SK-N-SH (cell line): ENCODE measurements around the gene PPTC7. TPM values are rescaled to one million over a fixed set of nuclear protein-coding genes. Genes with fewer than 3 reads are reported as not detected.

ENCODE experiments used
- CTCF ChIA-PET: fragments of 300-600, 350-600 bp; formaldehyde crosslinking; extraction: SDS; loops from one replicate; lab custom pipeline; 2021; lab: Yijun Ruan, JAX
- POLR2A ChIA-PET: fragments of 350-600 bp; sonication (Branson Sonifier 250); formaldehyde crosslinking; extraction: SDS; loops from one replicate; lab custom pipeline; 2020; ENCODE audit warnings: antibody characterized with exemption, inconsistent platforms; lab: Yijun Ruan, JAX
- DNase-seq: peaks from one replicate; pipeline ENCODE4 v3.0.0; 2012
- H2AFZ ChIP-seq: fragments of 200-600 bp; sonication (generic); 2 replicates; pipeline ENCODE4 v1.8.1; 2016; ENCODE audit warnings: antibody characterized with exemption, mild to moderate bottlenecking, low read depth
- H3F3A ChIP-seq: fragments of 200-600 bp; sonication (generic); replicated peaks from 2 replicates; pipeline ENCODE3; 2016; ENCODE audit warnings: antibody characterized with exemption, mild to moderate bottlenecking; ENCODE audit not compliant: insufficient read depth
- H3K27ac ChIP-seq, 2 experiments: fragments of 200-500 bp in 1 of 2; fragments of 200-600 bp in 1 of 2; sonication (Bioruptor generic) in 1 of 2; sonication (generic), shearing (Covaris generic) in 1 of 2; 2 replicates each; pipeline versions ENCODE4 v1.5.1 to v1.6.1; 2014 to 2016; ENCODE audit warnings: low read depth in 2 of 2, inconsistent platforms in 1 of 2, low read length in 1 of 2, mild to moderate bottlenecking in 1 of 2, mixed read lengths in 1 of 2
- H3K27me3 ChIP-seq: fragments of 200-600 bp; sonication (generic), shearing (Covaris generic); 2 replicates; pipeline ENCODE4 v1.6.1; 2016; ENCODE audit warnings: mixed run types; ENCODE audit not compliant: insufficient read depth
- H3K36me3 ChIP-seq, 2 experiments: fragments of 200-500 bp in 1 of 2; fragments of 200-600 bp in 1 of 2; sonication (Bioruptor generic) in 1 of 2; sonication (generic) in 1 of 2; replicated peaks in 1 of 2; 2 replicates each; pipeline versions ENCODE3 to v1.5.1; 2014 to 2016; ENCODE audit warnings: low read length in 1 of 2, mild to moderate bottlenecking in 1 of 2; ENCODE audit not compliant: insufficient read depth in 2 of 2, control insufficient read depth in 1 of 2
- H3K4me1 ChIP-seq, 2 experiments: fragments of 200-500 bp in 1 of 2; fragments of 200-600 bp in 1 of 2; sonication (Bioruptor generic) in 1 of 2; sonication (generic), shearing (Covaris generic) in 1 of 2; 2 replicates each; pipeline versions ENCODE4 v1.5.1 to v1.6.1; 2014 to 2016; ENCODE audit warnings: low read depth in 1 of 2, low read length in 1 of 2, mixed run types in 1 of 2; ENCODE audit not compliant: insufficient read depth in 2 of 2, control insufficient read depth in 1 of 2
- H3K4me2 ChIP-seq: fragments of 200-600 bp; sonication (generic), shearing (Covaris generic); 2 replicates; pipeline ENCODE4 v1.6.1; 2017; ENCODE audit warnings: mixed run types
- H3K4me3 ChIP-seq, 2 experiments: fragments of 200-500 bp in 1 of 2; fragments of 200-600 bp in 1 of 2; sonication (Bioruptor generic) in 1 of 2; sonication (generic), shearing (Covaris generic) in 1 of 2; 2 replicates each; pipeline versions ENCODE4 v1.5.1 to v1.8.1; 2014 to 2016; ENCODE audit warnings: low read depth in 2 of 2, inconsistent platforms in 1 of 2, low read length in 1 of 2, mild to moderate bottlenecking in 1 of 2, mixed read lengths in 1 of 2, moderate library complexity in 1 of 2
- H3K79me2 ChIP-seq: fragments of 200-600 bp; sonication (generic); 2 replicates; pipeline ENCODE4 v1.8.1; 2017; ENCODE audit warnings: mild to moderate bottlenecking; ENCODE audit not compliant: insufficient read depth
- H3K9ac ChIP-seq: fragments of 200-600 bp; sonication (generic); 2 replicates; pipeline ENCODE4 v1.6.1; 2017; ENCODE audit warnings: mixed run types
- H3K9me2 ChIP-seq: fragments of 200-600 bp; sonication (generic); 2 replicates; pipeline ENCODE4 v1.6.1; 2017; ENCODE audit warnings: mixed run types
- H3K9me3 ChIP-seq: fragments of 200-600 bp; sonication (generic); 2 replicates; pipeline ENCODE4 v1.6.1; 2017; ENCODE audit warnings: mixed run types, mild to moderate bottlenecking, moderate library complexity
- H4K20me1 ChIP-seq: fragments of 200-600 bp; sonication (generic); 2 replicates; pipeline ENCODE4 v1.6.1; 2017; ENCODE audit warnings: mild to moderate bottlenecking, mixed run types; ENCODE audit not compliant: insufficient read depth
- CHD2 ChIP-seq: fragments of 150-350 bp; IDR thresholded peaks from 2 replicates; pipeline ENCODE4 v1.6.1; 2018; ENCODE audit warnings: low read length; ENCODE audit not compliant: partially characterized antibody
- CTCF ChIP-seq: fragments of 200-600 bp; sonication (generic); IDR thresholded peaks from 2 replicates; pipeline ENCODE4 v1.6.1; 2017; ENCODE audit warnings: antibody characterized with exemption, mild to moderate bottlenecking, moderate library complexity
- ELF1 ChIP-seq: IDR thresholded peaks from 2 replicates; pipeline ENCODE4 v1.4.0; 2012
- EP300 ChIP-seq, 2 experiments: IDR thresholded peaks; 2 replicates each; pipeline versions ENCODE4 v1.4.0 to v1.6.1; 2012; ENCODE audit warnings: borderline replicate concordance in 1 of 2, low read depth in 1 of 2, low read length in 1 of 2
- FOXJ3 ChIP-seq: sonication (generic); formaldehyde crosslinking; IDR thresholded peaks from 2 replicates; pipeline ENCODE4 v1.5.1; 2020; ENCODE audit warnings: mild to moderate bottlenecking, missing genetic modification reagents
- GATA2 ChIP-seq: sonication (generic); formaldehyde crosslinking; IDR thresholded peaks from 2 replicates; pipeline ENCODE4 v1.5.0; 2020; ENCODE audit warnings: mild to moderate bottlenecking, missing genetic modification reagents
- IRF3 ChIP-seq: fragments of 150-350 bp; IDR thresholded peaks from 2 replicates; pipeline ENCODE4 v1.6.1; 2016; ENCODE audit warnings: mild to moderate bottlenecking, low read depth, low read length
- MAX ChIP-seq: IDR thresholded peaks from 2 replicates; pipeline ENCODE4 v1.4.0; 2012; ENCODE audit warnings: low read depth
- MEF2A ChIP-seq: IDR thresholded peaks from 2 replicates; pipeline ENCODE4 v1.4.0; 2012; ENCODE audit warnings: low read depth, borderline replicate concordance
- MXI1 ChIP-seq: IDR thresholded peaks from 2 replicates; pipeline ENCODE4 v1.6.1; 2012; ENCODE audit warnings: mild to moderate bottlenecking, low read depth, low read length, improper control_type of control experiment
- POLR2AphosphoS5 ChIP-seq: IDR thresholded peaks from 2 replicates; pipeline ENCODE4 v1.6.1; 2012; ENCODE audit warnings: low read depth, low read length
- RAD21 ChIP-seq: IDR thresholded peaks from 2 replicates; pipeline ENCODE4 v1.6.1; 2012; ENCODE audit warnings: mild to moderate bottlenecking, low read length
- RCOR1 ChIP-seq: fragments of 150-350 bp; IDR thresholded peaks from 2 replicates; pipeline ENCODE4 v1.6.1; 2017; ENCODE audit warnings: antibody characterized with exemption, low read length
- SIN3A ChIP-seq: IDR thresholded peaks from 2 replicates; pipeline ENCODE4 v1.6.1; 2012; ENCODE audit warnings: low read depth, mild to moderate bottlenecking, low read length, moderate library complexity, borderline replicate concordance
- TAF1 ChIP-seq: IDR thresholded peaks from 2 replicates; pipeline ENCODE4 v1.6.1; 2012; ENCODE audit warnings: low read depth, mild to moderate bottlenecking, low read length, moderate library complexity, borderline replicate concordance
- TCF12 ChIP-seq: IDR thresholded peaks from 2 replicates; pipeline ENCODE4 v1.4.0; 2012
- TEAD4 ChIP-seq: IDR thresholded peaks from 2 replicates; pipeline ENCODE4 v1.4.0; 2012; ENCODE audit warnings: mild to moderate bottlenecking, borderline replicate concordance; ENCODE audit not compliant: insufficient read depth
- USF2 ChIP-seq: fragments of 150-350 bp; IDR thresholded peaks from 2 replicates; pipeline ENCODE4 v1.6.1; 2017; ENCODE audit warnings: antibody characterized with exemption, low read length, low read depth, borderline replicate concordance
- ZBTB33 ChIP-seq: IDR thresholded peaks from 2 replicates; pipeline ENCODE4 v1.4.0; 2012; ENCODE audit warnings: low read depth, borderline replicate concordance
- WGBS: methylation state at CpG from one replicate; pipeline ENCODE4 v1.1.6; 2017; ENCODE audit warnings: low lambda C conversion rate; 5-methylcytosine and 5-hydroxymethylcytosine counted together
- polyA plus RNA-seq, 3 experiments: library from polyadenylated mRNA; depleted of rRNA; stranded (reverse); fragments of >200 nt; gene quantifications; 2 replicates each; pipeline ENCODE4 v1.2.3, GENCODE V29; 2012

The PPTC7 gene
- polyA plus RNA-seq, 1 of the 3 experiments (the other 2 are of a cell fraction) = 9.6 TPM

GRCh38 chr12:110503432-110503831, 79.7 kb downstream of the PPTC7 start:
- 78% methylated on average over 1 of the region's 1 CpG for WGBS
- no peak overlapping the region for H3K4me3 ChIP-seq
- no peaks in the 10 kb centered on the region for H3K27me3 ChIP-seq
- ChIA-PET POLR2A (no interaction called here), CTCF (interaction anchor here (1.1 to 1.6 kb wide), 4 partner anchors 10 to 98 kb away, joined by 3 to 6 read pairs (median 4); partner anchors contain the start of gene ARPC3)
- no peaks in the 10 kb centered on the region for H3K9me3 ChIP-seq
- peaks cover 34% of the 10 kb centered on the region for H3K79me2 ChIP-seq
- H3K4me1 ChIP-seq = peaks cover 10 to 20% of the 10 kb centered on the region in 2 experiments; a peak in 3 of 4 replicates
- H4K20me1 ChIP-seq = peaks cover 8% of the 10 kb centered on the region; the same call in 1 of the 2 replicates
- no peak overlapping the region for H2AFZ ChIP-seq
- H3K36me3 ChIP-seq = peaks cover 7 to 10% of the 10 kb centered on the region in 2 experiments
- no peak for DNase-seq
- TF ChIP-seq TAF1 (no peak), POLR2AphosphoS5 (no peak), TEAD4 (no peak), ELF1 (no peak), EP300 (IDR thresholded peaks at IDR 0.05; ENCODE audit: borderline replicate concordance in 1 of 2, low read depth in 1 of 2, low read length in 1 of 2) (no peak), MEF2A (no peak), GATA2 (CRISPR knock-in tag) (no peak), TCF12 (no peak), USF2 (no peak), FOXJ3 (CRISPR knock-in tag) (no peak), SIN3A (no peak)
- no peaks in the 10 kb centered on the region for H3K9me2 ChIP-seq
- no peak overlapping the region for H3K27ac ChIP-seq
- no peak overlapping the region for H3K4me2 ChIP-seq
- peaks cover 15% of the 10 kb centered on the region for H3F3A ChIP-seq
- no peak overlapping the region for H3K9ac ChIP-seq

- Histone ChIP-seq H2AFZ (peak within 1 kb of the TSS; percentile 87), H3K27ac (peak within 1 kb of the TSS; percentile 70 to 79), H3K9me3 (no peaks in the 10 kb centered on the region), H3F3A (peaks cover 17% of the 10 kb centered on the region), H3K4me3 (peak within 1 kb of the TSS; percentile 85 to 94), H4K20me1 (peaks cover 8% of the 10 kb centered on the region; the same call in 1 of the 2 replicates), H3K27me3 (no peaks in the 10 kb centered on the region), H3K4me2 (peak within 1 kb of the TSS; percentile 91), H3K9me2 (no peaks in the 10 kb centered on the region), H3K36me3 (peaks cover 10 to 18% of the 10 kb centered on the region in 2 experiments), H3K79me2 (peaks cover 48% of the 10 kb centered on the region), H3K4me1 (peaks cover 10 to 20% of the 10 kb centered on the region in 2 experiments; a peak in 3 of 4 replicates), H3K9ac (peak within 1 kb of the TSS; percentile 87)
- ChIA-PET POLR2A (no interaction called here), CTCF (interaction anchor here (1.0 to 1.6 kb wide), 3 partner anchors 34 to 100 kb away, joined by 5 to 7 read pairs (median 5); partner anchors contain the start of genes ARPC3, FAM216A and GPN3)
- 22% methylated on average over 44 of the region's 61 CpGs for WGBS
- DNase-seq = peak; percentile 93
- TF ChIP-seq ZBTB33 (peak; percentile 92), MAX (peak; percentile 100), CTCF (no peak), CHD2 (peak; percentile 95), RAD21 (no peak), MXI1 (peak; percentile 94), TAF1 (peak; percentile 64), IRF3 (peak; percentile 40; the same call in 1 of the 2 replicates), RCOR1 (0 out of 2 replicates have a peak, but pooled peaks have one; percentile 24), GATA2 (CRISPR knock-in tag) (no peak), POLR2AphosphoS5 (peak; percentile 61)
Measured at GRCh38 chr12:110501752-110502738, 81.1 kb downstream of the PPTC7 start, which contains the start of the genes RAD9B and VPS29. Gene RAD9B (plus strand): TSS chr12:110502331. CDS start chr12:110502338, 7 bp downstream. Gene VPS29 (minus strand): TSS chr12:110502111. CDS start chr12:110502051, 60 bp downstream.
